ENCODE results near the gene CD200R1.

Gene CD200R1, protein sequence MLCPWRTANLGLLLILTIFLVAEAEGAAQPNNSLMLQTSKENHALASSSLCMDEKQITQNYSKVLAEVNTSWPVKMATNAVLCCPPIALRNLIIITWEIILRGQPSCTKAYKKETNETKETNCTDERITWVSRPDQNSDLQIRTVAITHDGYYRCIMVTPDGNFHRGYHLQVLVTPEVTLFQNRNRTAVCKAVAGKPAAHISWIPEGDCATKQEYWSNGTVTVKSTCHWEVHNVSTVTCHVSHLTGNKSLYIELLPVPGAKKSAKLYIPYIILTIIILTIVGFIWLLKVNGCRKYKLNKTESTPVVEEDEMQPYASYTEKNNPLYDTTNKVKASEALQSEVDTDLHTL

DNA sequence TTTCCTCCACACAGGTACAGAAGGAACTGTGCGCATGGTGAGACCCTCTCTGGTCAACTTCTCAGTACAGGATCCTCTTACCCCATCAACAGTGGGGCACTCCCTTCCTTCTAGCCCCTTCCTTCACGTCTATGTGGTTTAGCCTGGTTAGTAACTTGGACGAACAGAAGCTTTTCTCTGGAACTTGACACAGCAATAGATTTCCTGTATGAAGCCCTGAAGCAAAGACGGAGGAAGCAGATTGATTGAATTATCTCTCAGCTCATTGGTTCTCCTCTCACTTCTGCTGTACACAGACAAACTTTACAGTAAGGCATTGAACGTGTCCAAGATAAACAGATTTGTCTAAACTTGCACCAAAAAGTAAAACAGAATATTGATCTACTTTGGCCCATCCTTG is at the start of gene CD200R1:
Gene CD200R1 (minus strand): TSS at position 210 of the 400 bp plus-strand sequence. CDS start 246 bp downstream, outside the sequence.
- H3K36me3 Mint-ChIP-seq: peaks cover 2% of the 10 kb centered on the region
- H3K4me1 Mint-ChIP-seq: peaks cover 70% of the 10 kb centered on the region
- no peak for DNase-seq
- no peaks in the 10 kb centered on the region for H3K27me3 Mint-ChIP-seq
- H3K27ac Mint-ChIP-seq: peak within 1 kb of the TSS; percentile 88
- H3K9me3 Mint-ChIP-seq: no peaks in the 10 kb centered on the region
- peak within 1 kb of the TSS; percentile 88 for H3K4me3 Mint-ChIP-seq
- CTCF ChIA-PET: interaction anchor here (1.0 to 6.4 kb wide), 5 partner anchors 26 to 332 kb away, joined by 3 to 51 read pairs (median 5); no protein-coding TSS in a partner anchor

DNA sequence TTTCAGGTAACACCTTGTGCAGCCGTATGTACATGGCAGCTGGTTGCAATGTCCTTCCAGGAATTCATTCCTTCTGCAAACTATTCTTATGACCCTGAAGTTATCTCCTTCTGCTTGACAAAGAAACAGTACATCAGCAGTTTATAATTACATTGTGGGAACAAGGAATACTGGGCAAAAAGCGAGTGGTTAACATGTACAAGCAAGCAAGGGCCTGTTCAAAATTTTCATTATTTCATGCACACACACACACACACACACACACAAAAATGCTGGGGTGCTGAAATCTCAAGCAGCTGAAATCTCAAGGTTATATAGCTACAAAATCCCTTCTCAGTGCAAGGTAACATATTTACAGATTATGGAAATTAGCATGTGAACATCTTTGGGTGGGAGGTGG is 46.6 kb upstream of the CD200R1 start:
- no peak overlapping the region for H3K4me3 Mint-ChIP-seq
- peaks cover 19% of the 10 kb centered on the region for H3K36me3 Mint-ChIP-seq
- no peak for DNase-seq
- H3K27ac Mint-ChIP-seq: no peak overlapping the region
- peaks cover 2% of the 10 kb centered on the region for H3K9me3 Mint-ChIP-seq
- H3K27me3 Mint-ChIP-seq: no peaks in the 10 kb centered on the region
- H3K4me1 Mint-ChIP-seq: peaks cover 39% of the 10 kb centered on the region
- CTCF ChIA-PET: interaction anchor here (1.2 kb wide), 1 partner anchor 14 kb away, joined by 3 read pairs; no protein-coding TSS in a partner anchor

- Mint-ChIP-seq H3K4me1 (peaks cover 46% of the 10 kb centered on the region), H3K36me3 (peaks cover 28% of the 10 kb centered on the region), H3K27ac (peak overlapping the region; percentile 90), H3K27me3 (no peaks in the 10 kb centered on the region), H3K9me3 (peaks cover 2% of the 10 kb centered on the region), H3K4me3 (peak overlapping the region; percentile 95)
- CTCF ChIA-PET: interaction anchor here (1.2 to 2.2 kb wide), 5 partner anchors 9 to 378 kb away, joined by 3 to 7 read pairs (median 6); no protein-coding TSS in a partner anchor
- peak; percentile 87 for DNase-seq
Observed at GRCh38 chr3:113019182-113020137, 44.6 kb upstream of the CD200R1 start.

DNA sequence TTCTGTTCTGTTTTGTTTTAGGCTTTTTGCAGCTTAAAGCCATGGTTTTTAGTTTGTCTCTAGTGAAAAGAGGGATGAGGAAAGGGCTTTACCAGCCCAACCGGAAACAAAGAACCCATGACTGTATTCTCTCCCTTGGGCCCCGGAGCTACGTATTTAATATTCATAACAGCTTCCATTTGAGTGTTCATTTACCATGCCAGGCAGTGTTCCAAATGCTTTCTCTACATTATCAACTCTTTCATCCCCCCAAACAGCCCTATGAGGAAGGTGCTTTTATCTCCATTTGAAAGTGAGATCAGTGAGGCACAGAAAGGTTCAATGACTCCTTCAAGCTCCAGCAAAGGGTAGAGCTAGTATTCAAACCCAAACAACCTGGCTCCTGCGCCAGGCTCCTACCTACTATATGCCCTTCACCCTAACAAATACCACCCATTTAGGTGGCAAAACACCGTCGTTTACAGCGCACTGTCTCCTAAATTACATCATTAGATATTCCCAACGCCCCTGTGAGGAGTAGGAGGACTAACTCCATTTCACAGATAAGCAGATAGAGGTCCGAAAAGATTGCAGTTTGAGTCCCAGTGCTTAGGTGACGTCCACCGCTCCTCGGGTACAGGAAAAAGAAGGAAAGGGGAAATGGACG is 43.8 kb upstream of the CD200R1 start:
- H3K9me3 Mint-ChIP-seq: peaks cover 2% of the 10 kb centered on the region
- H3K4me1 Mint-ChIP-seq: peaks cover 49% of the 10 kb centered on the region
- peak; percentile 23 for DNase-seq
- H3K27ac Mint-ChIP-seq: peak overlapping the region; percentile 90
- H3K27me3 Mint-ChIP-seq: no peaks in the 10 kb centered on the region
- peak overlapping the region; percentile 95 for H3K4me3 Mint-ChIP-seq
- CTCF ChIA-PET: interaction anchor here (1.2 to 2.2 kb wide), 5 partner anchors 8 to 377 kb away, joined by 3 to 7 read pairs (median 6); no protein-coding TSS in a partner anchor
- peaks cover 33% of the 10 kb centered on the region for H3K36me3 Mint-ChIP-seq

DNA sequence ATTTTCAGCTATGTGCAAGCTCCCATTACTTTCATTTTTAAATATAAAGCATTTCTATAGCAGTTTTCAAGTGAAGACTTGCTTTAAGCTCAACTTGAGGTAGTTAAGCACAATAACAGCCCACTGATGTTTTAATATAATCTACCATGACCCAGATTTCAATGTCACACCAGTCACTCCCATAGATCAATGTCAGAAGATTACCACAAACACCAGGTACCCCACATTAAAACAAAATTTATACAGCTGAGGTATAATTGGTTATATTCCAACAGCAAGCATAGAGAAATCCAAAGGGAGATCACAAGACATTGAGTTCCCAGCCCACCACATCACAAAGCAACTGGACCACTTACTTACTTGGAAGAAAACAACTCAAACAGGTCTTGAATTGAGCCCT is 38.7 kb upstream of the CD200R1 start:
- no peak for DNase-seq
- Mint-ChIP-seq H3K36me3 (peaks cover 63% of the 10 kb centered on the region), H3K4me1 (peaks cover 45% of the 10 kb centered on the region), H3K27ac (peak overlapping the region; percentile 66), H3K9me3 (no peaks in the 10 kb centered on the region), H3K4me3 (no peak overlapping the region), H3K27me3 (no peaks in the 10 kb centered on the region)
- CTCF ChIA-PET: no interaction called here

DNA sequence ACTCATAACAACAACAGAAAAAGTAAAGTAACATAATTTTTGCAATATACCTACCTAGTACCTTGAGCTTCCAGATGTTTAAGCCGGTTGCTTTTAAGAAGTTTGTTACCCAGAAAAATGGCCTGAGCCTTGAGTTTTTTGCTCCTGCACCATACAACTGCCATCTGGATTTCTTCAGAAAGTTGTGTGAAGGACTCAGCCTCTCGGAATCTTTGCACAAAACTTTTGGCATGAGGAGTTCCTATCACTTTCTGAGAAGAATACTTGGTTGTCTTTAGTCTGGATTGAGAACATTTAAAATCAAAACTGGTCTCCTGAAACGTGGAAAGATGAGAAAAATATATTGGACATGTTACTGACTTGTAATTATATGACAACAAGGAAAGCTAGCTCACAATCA is 33.2 kb upstream of the CD200R1 start:
- CTCF ChIA-PET: interaction anchor here (1.1 kb wide), 1 partner anchor 27 kb away, joined by 3 read pairs; no protein-coding TSS in a partner anchor

GRCh38 chr3:113006359-113007056 is 31.6 kb upstream of the CD200R1 start:
- no peak for DNase-seq
- Mint-ChIP-seq H3K4me3 (peak overlapping the region; percentile 48), H3K27ac (peak overlapping the region; percentile 87), H3K4me1 (peaks cover 65% of the 10 kb centered on the region), H3K27me3 (no peaks in the 10 kb centered on the region), H3K9me3 (no peaks in the 10 kb centered on the region), H3K36me3 (peaks cover 70% of the 10 kb centered on the region)
- CTCF ChIA-PET: interaction anchor here (1.0 to 1.7 kb wide), 3 partner anchors 10 to 272 kb away, joined by 3 to 6 read pairs (median 4); no protein-coding TSS in a partner anchor

More for the DNA sequence above, 33.2 kb upstream of the CD200R1 start:
- H3K9me3 Mint-ChIP-seq: no peaks in the 10 kb centered on the region
- DNase-seq: no peak
- no peak overlapping the region for H3K27ac Mint-ChIP-seq
- H3K27me3 Mint-ChIP-seq: no peaks in the 10 kb centered on the region
- peaks cover 59% of the 10 kb centered on the region for H3K4me1 Mint-ChIP-seq
- H3K36me3 Mint-ChIP-seq: peaks cover 70% of the 10 kb centered on the region
- no peak overlapping the region for H3K4me3 Mint-ChIP-seq

GRCh38 chr3:113005611-113006010 is 30.7 kb upstream of the CD200R1 start:
- H3K27me3 Mint-ChIP-seq: no peaks in the 10 kb centered on the region
- peaks cover 73% of the 10 kb centered on the region for H3K36me3 Mint-ChIP-seq
- H3K4me3 Mint-ChIP-seq: peak overlapping the region; percentile 48
- CTCF ChIA-PET: interaction anchor here (0.8 to 1.7 kb wide), 4 partner anchors 11 to 271 kb away, joined by 3 to 6 read pairs (median 4); no protein-coding TSS in a partner anchor
- H3K27ac Mint-ChIP-seq: peak overlapping the region; percentile 87
- peaks cover 73% of the 10 kb centered on the region for H3K4me1 Mint-ChIP-seq
- no peaks in the 10 kb centered on the region for H3K9me3 Mint-ChIP-seq
- DNase-seq: peak; percentile 23

DNA sequence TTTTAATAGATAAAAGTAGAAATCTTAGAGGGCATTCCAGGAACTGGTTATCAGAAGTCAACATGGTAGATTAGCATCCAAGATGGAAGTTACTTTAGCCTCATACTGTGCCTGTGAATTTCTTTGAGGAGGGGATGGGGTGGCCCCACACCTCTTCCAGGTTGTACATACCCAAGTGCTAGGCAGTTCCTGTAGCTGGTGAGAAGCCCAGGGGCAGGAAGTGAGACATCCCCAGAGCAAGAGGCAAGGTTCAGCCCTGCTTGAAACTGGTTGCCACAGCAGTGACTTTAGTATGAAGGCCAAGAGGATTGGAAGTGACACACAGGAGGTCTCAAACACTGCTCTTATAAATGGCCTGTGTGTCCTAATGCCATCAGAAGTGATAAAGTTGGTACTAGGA is 27.8 kb upstream of the CD200R1 start:
- H3K36me3 Mint-ChIP-seq: peaks cover 74% of the 10 kb centered on the region
- DNase-seq: peak; percentile 65
- CTCF ChIA-PET: interaction anchor here (0.6 to 3.6 kb wide), 2 partner anchors 11 to 33 kb away, joined by 3 to 13 read pairs; partner anchors contain the start of gene GTPBP8
- no peak overlapping the region for H3K4me3 Mint-ChIP-seq
- peaks cover 71% of the 10 kb centered on the region for H3K4me1 Mint-ChIP-seq
- H3K27ac Mint-ChIP-seq: peak overlapping the region; percentile 60
- no peaks in the 10 kb centered on the region for H3K27me3 Mint-ChIP-seq
- no peaks in the 10 kb centered on the region for H3K9me3 Mint-ChIP-seq

GRCh38 chr3:113002037-113002436 is 27.1 kb upstream of the CD200R1 start:
- Mint-ChIP-seq H3K27me3 (no peaks in the 10 kb centered on the region), H3K9me3 (no peaks in the 10 kb centered on the region), H3K4me1 (peaks cover 65% of the 10 kb centered on the region), H3K27ac (peak overlapping the region; percentile 85), H3K36me3 (peaks cover 71% of the 10 kb centered on the region), H3K4me3 (no peak overlapping the region)
- CTCF ChIA-PET: interaction anchor here (1.8 to 3.6 kb wide), 2 partner anchors 10 to 28 kb away, joined by 4 to 13 read pairs; partner anchors contain the start of genes CD200R1 and GTPBP8
- no peak for DNase-seq

DNA sequence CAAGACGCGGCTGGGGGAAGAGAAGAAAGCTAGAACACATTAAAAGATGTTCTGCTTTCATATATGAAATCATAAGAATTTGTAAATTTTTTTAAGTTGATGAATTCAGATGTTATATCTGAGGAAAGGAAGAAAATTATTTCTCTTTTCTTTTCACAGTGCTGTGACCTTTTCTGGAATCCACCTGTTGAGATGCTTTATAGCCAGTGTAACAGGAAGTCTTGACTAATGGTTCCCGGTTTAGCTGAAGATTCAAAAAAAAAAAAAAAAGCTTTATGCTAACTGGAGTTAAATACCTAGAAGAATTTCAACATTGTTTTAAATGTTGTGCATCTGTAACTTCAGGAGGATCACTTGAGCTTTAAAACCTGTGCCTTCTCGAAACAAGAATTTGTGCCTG is 25.8 kb upstream of the CD200R1 start:
- H3K4me3 Mint-ChIP-seq: no peak overlapping the region
- H3K27ac Mint-ChIP-seq: peak overlapping the region; percentile 52
- H3K36me3 Mint-ChIP-seq: peaks cover 70% of the 10 kb centered on the region
- no peak for DNase-seq
- CTCF ChIA-PET: interaction anchor here (1.8 to 3.6 kb wide), 2 partner anchors 9 to 26 kb away, joined by 4 to 13 read pairs; partner anchors contain the start of genes CD200R1 and GTPBP8
- H3K27me3 Mint-ChIP-seq: no peaks in the 10 kb centered on the region
- no peaks in the 10 kb centered on the region for H3K9me3 Mint-ChIP-seq
- H3K4me1 Mint-ChIP-seq: peaks cover 52% of the 10 kb centered on the region

- Mint-ChIP-seq H3K9me3 (no peaks in the 10 kb centered on the region), H3K4me3 (no peak overlapping the region), H3K27ac (no peak overlapping the region), H3K27me3 (peaks cover under 1% of the 10 kb centered on the region), H3K4me1 (peaks cover 47% of the 10 kb centered on the region), H3K36me3 (peaks cover 49% of the 10 kb centered on the region)
- no peak for DNase-seq
- CTCF ChIA-PET: no interaction called here
Observed at GRCh38 chr3:112995800-112996199, 20.9 kb upstream of the CD200R1 start.
